Raji (cell line): ENCODE measurements around the gene HSD11B2.

Experiments used
- POLR2A ChIP-seq: IDR thresholded peaks from 2 replicates; pipeline ENCODE4 v1.6.1; 2011; ENCODE audit warnings: low read depth, low read length, control low read depth; ENCODE audit not compliant: insufficient read depth

HSD11B2 gene

DNA sequence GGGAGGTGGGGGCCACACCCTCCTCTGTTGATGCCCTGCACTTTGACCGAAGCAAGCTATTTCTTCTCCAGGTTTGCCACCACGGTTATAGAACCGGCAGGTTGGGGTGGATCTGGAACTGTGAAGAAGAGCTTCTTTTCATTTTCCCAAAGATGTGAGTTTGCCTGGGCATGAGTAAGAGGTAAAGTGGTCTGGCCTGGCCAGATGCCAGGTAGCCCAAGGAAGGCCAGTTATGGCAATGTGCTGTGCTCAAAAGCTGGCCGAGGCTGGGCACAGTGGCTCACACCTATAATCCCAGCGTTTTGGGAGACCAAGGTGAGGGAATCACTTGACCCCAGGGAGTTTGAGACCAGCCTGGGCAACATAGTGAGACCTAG, 31.3 kb downstream of the HSD11B2 start:
- no peak for TF ChIP-seq POLR2A

DNA sequence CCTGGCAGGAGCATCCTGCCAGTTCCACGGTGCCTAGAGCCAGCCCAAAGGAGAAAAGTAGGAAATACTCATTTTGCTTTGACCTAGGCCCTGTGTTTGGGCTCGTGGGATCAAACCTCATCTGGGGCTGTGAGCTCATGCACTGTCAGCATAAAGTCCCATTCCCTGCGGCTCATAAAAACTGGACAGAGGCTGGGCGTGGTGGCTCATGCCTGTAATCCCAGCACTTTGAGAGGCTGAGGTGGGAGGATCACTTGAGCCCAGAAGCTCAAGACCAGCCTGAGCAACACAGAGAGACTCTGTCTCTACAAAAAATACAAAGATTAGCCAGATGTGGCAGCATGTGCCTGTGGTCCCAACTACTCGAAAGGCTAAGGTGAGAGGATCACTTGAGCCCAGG, 32.1 kb downstream of the HSD11B2 start:
- no peak for TF ChIP-seq POLR2A

DNA sequence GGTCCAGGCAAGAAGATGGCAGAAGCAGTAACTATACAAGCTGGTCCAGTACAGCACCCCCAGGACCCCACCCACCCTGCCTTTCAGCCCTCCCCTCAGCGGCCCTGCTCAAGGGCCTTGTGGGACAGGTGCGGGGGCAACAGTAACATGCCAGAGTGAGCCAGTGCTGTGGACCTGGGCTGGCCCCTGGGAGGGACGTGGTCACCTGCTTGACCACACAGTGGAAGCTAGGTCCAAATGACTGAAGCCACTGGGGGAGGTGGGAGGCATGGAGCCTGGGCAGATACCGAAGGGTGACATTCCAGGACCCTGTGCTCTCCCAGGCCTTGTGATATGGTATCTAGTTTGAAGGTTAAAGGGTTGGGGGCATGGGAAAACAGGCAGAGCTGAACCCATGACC, 32.8 kb downstream of the HSD11B2 start:
- TF ChIP-seq POLR2A: no peak

DNA sequence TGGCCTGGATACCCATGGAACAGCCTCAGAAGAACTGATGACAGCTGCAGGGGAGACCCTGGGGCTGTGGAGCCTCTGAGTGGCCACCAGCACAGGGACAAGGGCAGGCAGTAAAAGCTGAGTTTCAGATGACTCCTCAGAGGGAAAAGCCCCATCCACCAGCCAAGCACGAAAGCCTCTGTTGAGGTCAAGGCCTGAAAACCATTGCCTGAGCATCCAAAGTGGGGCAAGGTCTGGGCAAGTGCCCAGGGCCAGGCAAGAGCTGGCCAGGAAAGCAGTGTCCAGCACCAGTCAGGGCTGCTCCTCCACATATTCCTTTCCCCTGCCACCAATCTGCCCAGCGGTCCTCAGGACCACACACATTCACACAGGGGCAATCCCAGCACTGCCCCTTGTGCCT, 33.6 kb downstream of the HSD11B2 start:
- TF ChIP-seq POLR2A: no peak

DNA sequence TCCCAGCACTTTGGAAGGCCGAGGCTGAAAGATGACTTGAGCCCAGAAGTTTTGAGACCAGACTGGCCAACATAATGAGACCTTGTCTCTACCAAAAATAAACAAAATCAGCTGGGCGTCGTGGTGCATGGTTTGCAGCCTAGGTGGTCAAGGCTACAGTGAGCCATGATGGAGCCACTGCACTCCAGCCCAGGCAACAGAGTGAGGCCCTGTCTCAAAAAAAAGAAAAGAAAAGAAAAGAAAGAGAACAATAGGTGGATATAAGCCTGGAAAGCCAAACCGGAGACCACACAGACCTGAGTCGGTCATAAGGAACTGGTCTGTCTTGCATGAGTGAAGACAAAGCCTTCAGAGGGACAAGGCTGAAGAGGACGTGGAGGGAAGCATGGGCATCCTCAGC, 35.7 kb downstream of the HSD11B2 start:
- no peak for TF ChIP-seq POLR2A

DNA sequence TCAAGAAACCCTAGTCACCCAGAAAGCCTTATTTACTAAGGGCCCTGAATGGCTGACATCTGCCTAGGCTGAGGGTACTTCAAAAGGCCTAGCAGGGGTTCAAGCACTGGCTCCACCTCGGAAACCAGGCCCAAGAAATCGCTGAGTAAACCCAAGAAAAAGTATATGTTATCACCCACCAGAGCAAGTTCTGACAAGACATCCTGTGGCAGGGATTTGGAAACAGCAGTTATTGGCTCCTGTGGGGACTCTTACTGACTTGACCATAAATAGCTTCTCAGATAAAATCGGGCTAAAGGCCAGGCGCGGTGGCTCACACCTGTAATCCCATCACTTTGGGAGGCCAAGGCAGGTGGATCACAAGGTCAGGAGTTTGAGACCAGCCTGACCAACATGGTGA, 37.8 kb downstream of the HSD11B2 start:
- no peak for TF ChIP-seq POLR2A

DNA sequence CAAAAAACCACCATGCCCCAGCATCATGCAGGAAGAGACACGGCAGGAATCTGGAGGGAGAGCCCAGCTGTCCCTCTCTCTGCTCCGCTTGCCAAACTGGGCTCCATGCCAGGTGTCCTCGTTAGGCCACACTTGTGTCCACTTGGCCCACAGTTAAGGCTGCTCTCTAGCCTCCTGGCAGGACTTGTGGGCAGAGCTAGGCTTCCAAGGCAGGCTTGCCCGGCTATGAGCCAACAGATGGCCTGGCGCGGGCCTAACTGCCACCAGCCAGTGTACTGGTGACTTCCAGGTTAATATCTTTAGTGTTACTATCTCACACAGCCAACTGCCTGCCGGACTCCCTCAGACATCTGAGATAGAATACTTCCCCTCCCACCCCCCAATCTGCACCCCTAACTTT, 39.4 kb downstream of the HSD11B2 start:
- no peak for TF ChIP-seq POLR2A

DNA sequence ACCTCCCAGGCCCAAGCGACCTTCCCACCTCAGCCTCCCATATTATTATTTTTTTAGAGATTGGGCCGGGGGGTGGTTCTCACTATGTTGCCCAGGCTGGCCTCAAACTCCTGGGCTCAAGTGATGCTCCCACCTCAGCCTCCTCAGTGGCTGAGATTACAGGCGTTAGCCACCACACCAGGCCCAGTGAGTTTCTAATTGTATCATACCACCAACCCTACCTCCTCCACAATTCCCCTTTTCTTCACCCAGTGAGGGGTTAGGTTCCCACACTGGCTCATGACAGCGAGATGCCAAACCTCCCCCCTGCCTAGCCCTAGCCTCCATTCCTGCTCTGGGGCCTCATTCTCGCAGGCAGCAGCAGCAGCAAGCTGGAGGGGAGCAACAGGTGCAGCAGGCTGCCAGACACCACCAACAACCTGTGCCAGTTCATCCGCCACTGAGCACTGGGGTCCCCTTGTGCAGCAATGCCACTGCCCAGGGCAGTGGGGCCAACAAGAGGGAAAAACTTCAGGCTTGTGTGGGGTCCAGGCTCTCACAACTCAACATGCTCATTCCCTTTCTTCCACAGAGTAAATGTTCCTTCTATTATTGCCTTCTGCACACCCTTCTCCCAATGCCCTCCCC, 41.0 kb downstream of the HSD11B2 start:
- TF ChIP-seq POLR2A: no peak

DNA sequence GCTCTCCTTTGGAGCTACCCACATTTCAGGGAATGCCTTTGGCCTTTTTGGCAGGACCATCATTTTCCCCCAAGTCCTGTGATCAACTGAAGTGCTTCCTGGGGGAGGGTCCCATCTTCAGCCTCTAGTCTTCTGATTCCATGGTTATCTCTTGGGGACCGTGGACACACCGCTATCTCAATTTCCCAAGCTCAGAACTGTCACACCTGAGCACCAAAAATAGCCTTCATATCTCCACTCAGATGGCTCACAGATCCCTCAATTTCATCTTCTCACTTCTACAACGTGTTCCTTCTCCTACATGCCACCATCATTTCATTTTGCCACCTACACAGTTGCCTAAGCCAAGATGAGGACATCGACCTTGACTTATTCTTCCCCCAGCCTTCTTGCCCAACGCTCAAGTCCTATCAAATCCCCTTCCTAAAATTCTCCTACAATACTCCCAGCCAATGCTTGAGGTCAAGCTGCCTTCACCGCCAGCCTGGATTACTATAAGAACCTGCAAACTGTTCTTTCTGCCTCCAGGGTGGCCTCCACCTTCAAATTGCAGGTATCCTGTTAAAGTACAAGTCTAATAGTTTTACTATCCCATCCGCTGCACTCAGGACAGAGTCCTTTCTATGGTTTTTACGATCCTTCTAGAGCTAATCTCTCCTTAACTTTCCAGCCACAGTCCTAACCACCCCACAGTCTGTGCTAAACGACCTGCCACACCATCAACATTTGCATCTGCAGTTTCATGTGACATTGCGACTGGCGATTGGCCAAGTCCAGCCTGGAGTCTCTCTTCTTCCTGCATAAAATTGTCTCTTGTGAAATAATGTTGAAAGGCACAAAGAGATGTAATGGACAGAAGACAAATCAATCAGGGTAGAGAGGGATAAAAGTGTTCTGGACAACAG, 43.9 kb downstream of the HSD11B2 start:
- no peak for TF ChIP-seq POLR2A

DNA sequence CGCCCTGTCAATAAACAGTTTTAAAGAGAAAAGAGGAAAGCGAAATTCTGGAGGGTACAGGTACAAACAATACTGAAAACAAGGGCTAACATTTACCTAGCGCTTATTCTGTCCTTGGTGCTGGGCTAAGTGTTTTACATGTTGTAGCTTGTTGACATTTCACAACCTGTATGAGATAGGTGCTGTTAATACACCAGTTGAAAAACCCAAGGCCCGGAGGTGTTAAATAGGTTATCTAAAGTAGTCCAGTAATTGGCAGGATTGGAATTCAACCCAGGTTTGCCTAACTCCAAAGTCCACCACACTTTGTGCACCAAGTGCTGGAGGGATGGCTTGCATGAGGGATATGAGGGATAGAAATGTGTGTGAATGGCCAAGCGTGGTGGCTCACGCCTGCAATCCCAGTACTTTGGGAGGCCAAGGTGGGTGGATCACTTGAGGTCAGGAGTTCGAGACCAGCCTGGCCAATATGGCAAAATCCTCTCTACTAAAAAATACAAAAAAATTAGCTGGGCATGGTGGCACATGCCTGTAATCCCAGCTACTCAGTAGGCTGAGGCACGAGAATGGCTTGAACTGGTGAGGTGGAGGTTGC, 47.1 kb downstream of the HSD11B2 start:
- TF ChIP-seq POLR2A: no peak

DNA sequence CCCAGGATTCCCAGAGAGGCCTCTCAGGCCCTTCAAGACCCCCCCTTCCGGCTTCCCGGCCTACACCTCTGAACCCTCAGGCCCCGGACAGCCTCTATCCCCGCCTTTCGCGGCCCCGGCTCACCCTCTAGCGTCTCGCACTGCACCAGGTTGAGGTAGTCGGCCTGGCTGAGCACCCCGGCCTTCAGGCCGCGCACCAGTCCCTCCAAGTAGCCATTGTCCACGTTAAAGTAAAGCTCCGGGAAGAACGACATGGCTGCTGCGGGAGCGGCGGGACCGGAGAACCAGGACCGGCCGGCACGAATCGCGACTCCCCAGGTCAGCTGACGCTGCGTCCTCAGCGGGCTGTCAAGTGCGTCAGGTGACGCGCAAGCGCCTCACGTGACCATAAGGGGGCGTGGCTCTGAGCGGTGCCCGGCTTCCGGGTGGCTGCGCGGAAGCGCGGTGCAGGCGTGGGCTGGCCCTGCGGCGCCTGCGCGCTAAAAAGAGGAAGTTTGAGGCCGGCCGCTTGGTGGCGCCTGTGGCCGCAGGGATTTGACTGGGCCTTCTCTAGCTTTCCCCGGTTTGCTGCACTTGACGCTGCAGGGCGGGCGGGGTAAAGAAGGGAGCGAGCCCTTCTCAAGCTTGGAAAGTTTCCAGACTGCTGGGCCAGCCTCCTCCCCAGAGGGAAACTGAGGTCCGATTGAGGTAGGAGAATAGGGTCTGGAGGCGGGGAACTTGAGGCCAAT, 50.1 kb downstream of the HSD11B2 start, which contains the start of gene ATP6V0D1:
ATP6V0D1 (minus strand) TSS at position 325 of the 728 bp plus-strand sequence; CDS start at position 254, 71 bp downstream.
- peak; percentile 64 for TF ChIP-seq POLR2A

DNA sequence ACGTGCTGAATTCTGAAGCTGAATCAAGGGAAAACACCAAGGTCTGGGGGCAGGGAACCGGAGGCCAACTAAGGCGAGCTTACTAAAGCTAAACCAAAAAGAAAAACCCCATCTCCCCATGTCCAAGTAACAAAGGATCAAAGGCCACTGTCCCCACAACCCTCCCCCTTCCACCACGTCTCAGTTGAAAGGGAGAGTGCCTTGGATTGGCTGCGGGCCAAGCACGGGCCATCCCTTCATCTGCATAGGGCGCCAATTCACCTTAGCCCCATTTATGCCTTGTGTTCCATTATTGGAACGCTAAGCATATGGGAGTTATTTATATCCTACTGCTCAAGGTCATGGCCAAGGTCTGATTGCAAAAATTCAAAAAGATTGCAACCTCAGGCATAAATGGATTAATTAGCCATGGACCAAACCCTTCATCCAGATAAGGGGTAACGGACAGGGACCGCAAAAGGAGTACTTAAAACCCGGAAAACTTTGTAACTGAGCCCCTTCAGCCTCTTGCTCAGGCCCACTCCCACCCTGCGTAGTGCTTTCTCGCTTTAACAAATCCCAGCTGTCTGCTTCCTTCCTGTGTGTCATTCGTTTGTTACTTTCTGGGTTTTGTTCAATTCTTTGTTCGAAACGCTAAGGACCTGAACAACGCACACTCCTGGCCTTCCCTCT, 50.8 kb downstream of the HSD11B2 start:
- no peak for TF ChIP-seq POLR2A

DNA sequence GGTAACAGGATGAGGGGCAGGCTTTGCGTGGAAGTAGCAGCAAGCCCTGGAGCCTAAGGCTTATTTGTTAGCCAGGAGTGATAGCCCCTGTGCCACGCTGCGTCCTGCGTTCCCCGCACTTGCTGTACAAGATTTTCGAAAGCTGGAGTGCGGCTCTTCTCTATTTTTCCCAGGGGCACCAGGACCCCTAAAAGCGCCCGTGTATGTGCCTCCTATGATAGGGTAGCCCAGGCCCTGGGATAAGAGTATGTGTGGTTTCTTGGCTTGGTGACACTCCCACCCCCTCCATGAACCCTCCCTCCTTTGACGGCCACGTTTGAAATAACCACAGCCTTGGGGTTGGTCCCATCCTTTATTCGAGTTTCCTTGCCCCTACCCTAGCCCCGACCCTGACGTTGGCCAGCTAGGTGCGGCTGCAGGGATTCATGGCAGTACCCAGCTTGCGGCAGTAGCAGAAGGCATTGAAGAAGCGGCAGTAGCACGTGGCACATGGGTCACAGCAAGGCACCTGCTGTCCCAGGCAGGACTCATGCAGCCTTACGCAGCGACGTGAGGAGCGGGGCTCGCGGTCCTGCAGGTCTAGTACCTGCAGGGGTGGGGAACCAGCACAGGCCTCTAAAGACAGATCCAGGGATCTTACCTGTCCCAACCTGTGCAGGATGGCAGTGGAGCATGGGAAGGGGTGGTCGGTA, 51.5 kb downstream of the HSD11B2 start:
- no peak for TF ChIP-seq POLR2A

DNA sequence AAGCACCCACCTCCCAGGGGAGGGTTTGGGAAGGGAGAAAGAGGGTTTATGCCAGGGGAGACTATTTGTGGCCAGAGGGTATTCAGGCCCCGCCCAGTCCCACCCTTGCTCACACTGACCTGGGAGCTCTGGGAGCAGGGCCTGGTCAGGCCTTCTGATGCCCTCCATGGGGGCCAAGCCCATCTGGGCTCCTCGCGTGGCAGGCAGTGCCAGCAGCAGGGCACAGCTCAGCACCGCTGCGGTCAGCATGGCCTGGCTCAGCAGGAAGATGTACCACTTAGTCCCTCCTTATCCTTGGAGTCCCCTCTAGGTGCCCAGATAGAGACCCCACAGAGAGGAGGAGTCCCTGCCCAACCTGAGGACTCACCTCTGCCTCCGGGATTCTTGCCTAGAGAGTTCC, 52.2 kb downstream of the HSD11B2 start, which contains the start of gene AGRP:
AGRP (minus strand) TSS at position 398 of the 400 bp plus-strand sequence; CDS start at position 249, 149 bp downstream.
- TF ChIP-seq POLR2A: no peak
